ENCODE results near the gene GPSM3. TPM values are rescaled to one million over a fixed set of nuclear protein-coding genes. Genes with fewer than 3 reads are reported as not detected.
"Not testable (repeated sequence)": the region's sequence is repeated elsewhere in the genome, so short reads cannot be mapped to it uniquely, and the experiment has no call there.

GPSM3 gene
- polyA plus RNA-seq, 3 donors, result 10.0 to 12.9 (median 10.6) TPM

DNA sequence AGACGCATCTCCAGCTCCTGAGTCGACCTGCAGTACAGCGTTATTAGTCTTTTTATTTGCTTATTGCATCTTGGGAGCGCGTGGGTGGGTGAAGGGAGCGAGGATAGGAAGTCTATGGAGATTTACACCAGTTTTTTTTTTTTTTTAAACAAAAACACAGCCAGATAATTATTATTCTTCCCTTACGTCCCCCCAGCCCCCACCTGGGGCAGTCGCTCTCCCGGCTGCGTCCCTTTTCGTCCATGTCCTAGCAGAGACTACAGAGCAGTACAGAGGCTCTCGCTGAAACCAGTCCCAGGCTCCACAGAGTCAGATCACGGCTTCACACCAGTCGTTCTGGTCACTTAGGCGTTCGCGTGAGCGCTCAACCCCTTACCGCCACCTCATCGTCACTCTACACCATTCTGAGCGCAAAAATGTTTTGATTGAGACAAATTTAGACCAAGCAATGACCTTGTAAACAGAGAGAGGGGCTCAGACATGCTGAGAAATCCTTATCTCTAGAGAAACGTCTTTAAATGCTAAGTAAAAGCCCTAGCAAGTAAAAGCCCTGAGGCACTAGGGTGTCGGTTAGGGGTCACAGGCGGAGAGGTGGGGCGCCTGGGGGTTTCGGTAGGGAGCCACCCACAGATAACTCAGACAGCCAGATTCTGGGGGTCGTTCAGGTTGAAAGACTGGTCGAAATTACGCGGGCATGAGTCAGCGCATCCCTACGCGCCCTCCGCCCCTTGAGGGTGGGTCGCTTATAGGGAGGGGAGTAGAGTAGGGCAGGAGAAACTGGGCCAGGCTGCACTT lies 39.5 kb downstream of the GPSM3 start:
- DNase-seq, result peak; percentile 48

GRCh38 chr6:32151863-32152768 lies 40.3 kb downstream of the GPSM3 start, which contains the start of gene PRRT1:
PRRT1 (minus strand) TSS chr6:32151939; CDS start chr6:32151827, 112 bp downstream.
- no peak for DNase-seq

DNA sequence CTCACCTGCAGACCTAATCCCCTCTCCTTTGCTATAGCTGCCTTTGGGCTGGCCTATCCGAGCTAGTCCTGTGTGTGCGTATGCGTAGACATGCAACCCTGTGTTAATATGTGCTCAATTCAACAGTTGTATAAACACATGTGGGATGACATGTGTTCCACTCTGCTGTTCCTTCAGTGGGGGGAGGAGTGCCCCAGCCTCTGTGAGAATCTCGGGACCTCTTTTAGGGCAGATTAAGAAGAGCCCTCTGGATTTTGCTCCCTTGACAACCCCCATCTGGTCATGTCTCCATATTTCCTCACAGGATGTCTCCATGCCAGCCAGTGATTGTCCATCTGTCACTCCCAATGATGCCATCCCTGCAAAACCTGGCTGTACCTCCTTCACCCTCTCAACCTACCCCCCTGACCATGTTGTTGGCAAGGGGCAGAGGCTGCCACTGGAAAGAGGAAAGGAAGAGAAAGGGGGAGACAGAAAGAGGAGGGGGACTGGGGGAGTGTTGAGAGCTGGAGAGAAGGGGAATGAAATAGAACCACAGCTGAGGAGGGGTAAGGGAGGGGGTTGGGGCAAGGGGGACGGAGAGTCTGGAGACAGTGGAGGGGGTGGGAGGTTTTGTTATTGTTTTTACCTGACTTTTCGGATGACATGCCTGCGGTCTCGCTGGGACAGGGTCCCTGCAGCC lies 41.1 kb downstream of the GPSM3 start:
- DNase-seq, result no peak

GRCh38 chr6:32149932-32150870 lies 42.2 kb downstream of the GPSM3 start:
- DNase-seq, result no peak

DNA sequence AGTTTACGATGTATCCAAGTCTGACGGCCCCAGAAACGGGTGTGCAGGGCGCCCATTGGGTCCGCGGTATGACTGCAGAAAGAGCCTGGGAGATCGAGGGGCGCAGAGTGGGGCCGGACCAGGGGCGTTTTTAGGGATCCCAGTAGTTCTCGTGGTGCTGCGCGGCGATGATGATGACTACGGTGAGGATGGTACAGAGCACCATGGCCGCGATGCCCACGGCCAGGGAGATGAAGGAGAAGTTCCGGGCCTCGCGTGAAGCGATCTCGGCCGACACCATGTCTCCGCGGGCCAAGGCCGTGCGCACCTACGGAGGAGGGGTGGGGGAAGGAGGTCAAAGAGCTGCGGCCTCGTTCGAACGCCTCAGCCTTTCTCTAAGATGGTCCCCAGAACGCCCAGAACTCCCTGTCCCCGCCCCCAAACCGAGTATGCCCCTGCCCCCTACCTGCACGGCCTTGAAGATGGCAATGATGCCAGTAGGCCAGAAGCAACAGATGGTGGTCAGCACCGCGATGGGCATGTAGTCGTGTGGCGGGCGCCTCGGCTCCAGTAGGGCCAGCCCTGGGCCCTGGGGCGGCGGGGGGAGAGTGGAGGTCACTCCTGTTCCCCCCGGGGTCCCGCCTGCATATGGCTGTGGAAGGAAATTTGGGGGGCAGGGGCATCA lies 43.2 kb downstream of the GPSM3 start:
- DNase-seq, result no peak

GRCh38 chr6:32148289-32149091 lies 44.0 kb downstream of the GPSM3 start:
- DNase-seq, result peak; percentile 78

DNA sequence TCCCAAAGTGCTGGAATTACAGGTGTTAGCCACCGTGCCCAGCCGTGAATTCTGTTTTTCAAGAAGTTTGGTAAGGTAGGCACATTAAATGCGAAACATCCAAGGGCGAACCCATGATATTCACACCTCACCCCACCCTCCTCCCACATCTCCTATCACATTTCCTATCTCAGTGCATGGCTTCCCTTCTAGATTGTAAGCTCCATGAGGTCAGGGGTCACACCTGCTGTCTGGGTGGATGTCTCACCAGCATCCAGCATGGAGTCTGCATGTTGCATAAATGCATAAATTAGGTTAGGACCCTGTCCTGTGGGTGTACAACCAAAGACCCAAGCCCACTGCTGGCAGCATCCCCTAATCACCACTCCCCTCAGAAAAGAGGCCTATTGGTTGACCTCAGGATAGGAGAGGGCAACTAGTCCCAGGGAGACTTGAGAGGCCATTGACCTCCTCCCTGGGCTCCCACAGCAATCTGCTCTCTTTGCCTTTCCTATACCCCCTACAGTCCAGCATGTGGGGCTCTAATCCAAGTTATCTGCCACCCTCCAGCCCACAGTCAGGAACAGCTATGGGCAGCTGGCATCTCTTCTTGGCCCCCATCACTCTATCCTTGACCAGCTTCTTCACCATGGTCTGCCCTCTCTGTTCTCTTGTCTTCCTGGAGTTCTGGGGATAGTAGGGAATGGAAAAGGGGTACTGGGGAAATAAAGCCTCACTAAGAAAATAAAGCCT lies 44.9 kb downstream of the GPSM3 start:
- DNase-seq, result no peak

DNA sequence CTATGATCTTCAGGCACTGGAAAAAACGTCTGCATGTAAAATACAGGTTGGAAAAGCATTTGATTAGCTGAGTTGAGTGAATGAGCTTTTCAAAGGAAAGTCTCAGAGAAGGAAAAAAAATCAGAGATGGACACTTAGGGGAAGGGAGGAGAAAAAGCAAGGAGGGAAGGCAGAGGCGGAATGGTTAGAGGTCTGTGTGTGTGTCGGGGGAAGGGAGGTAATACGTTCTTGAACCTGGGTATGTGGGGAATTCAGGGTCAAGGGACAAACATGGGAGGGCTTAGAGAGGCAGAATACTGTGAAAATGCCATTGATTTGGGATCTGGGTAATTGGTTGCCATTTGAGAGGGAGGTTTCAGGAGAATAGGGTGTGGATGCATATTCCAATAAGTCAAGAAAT lies 45.8 kb downstream of the GPSM3 start:
- DNase-seq, result no peak

- DNase-seq, result no peak
Measured at GRCh38 chr6:32146287-32146686, 46.2 kb downstream of the GPSM3 start.

DNA sequence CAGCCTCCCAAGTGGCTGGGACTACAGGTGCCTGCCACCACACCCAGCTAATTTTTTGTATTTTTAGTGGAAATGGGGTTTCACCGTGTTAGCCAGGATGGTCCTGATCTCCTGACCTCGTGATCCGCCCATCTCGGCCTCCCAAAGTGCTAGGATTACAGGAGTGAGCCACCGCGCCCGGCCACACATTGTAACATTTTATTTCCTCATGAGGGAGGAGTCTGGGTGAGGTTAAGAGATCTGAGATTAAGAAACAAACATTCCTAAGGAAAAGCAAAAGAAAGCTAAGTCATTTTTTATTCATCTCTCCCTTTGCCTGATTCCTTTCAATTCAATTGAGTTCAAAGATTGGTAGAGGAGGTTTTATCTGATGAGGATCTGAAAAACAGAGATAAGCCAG lies 48.2 kb downstream of the GPSM3 start:
- not testable (repeated sequence) for DNase-seq

Other genes with a start within 250 kb of the GPSM3 start
- 1 to 10 TPM; 4.3 to 8.4 (median 6.5) TPM for gene CFB, start 246.5 kb downstream of the GPSM3 start, polyA plus RNA-seq (ENCODE audit: insufficient read length in 3 of 3)
- 100 to 1,000 TPM in 1 of 3 donors, 10 to 100 TPM in 2; 95.7 to 107 (median 95.8) TPM for gene NELFE, start 233.7 kb downstream of the GPSM3 start, polyA plus RNA-seq (ENCODE audit: insufficient read length in 3 of 3)
- 10 to 100 TPM; 49.2 to 54.8 (median 50.5) TPM for gene SKIC2, start 233.5 kb downstream of the GPSM3 start, polyA plus RNA-seq (ENCODE audit: insufficient read length in 3 of 3)
- gene DXO, start 220.5 kb downstream of the GPSM3 start, polyA plus RNA-seq (ENCODE audit: insufficient read length in 3 of 3), result 10 to 100 TPM; 33.8 to 37.2 (median 35.1) TPM
- gene C4A, start 210.6 kb downstream of the GPSM3 start, polyA plus RNA-seq (ENCODE audit: insufficient read length in 3 of 3), result 10 to 100 TPM; 13.7 to 26.8 (median 16.1) TPM
- gene C4B, start 177.8 kb downstream of the GPSM3 start, polyA plus RNA-seq (ENCODE audit: insufficient read length in 3 of 3), result 10 to 100 TPM; 21.3 to 27.5 (median 22.2) TPM
- 1 to 10 TPM in 2 of 3 donors, under 1 TPM in 1; 0.43 to 2.4 (median 1.8) TPM for gene CYP21A2, start 154.2 kb downstream of the GPSM3 start, polyA plus RNA-seq (ENCODE audit: insufficient read length in 3 of 3)
- 1 to 10 TPM; 4.3 to 5.6 (median 4.3) TPM for gene TNXB, start 83.3 kb downstream of the GPSM3 start, polyA plus RNA-seq (ENCODE audit: insufficient read length in 3 of 3)
- 100 to 1,000 TPM in 1 of 3 donors, 10 to 100 TPM in 2; 89.8 to 114 (median 96.6) TPM for gene ATF6B, start 64.4 kb downstream of the GPSM3 start, polyA plus RNA-seq (ENCODE audit: insufficient read length in 3 of 3)
- 1 to 10 TPM; 7.9 to 9.4 (median 9.2) TPM for gene FKBPL, start 62.4 kb downstream of the GPSM3 start, polyA plus RNA-seq (ENCODE audit: insufficient read length in 3 of 3)
- 1 to 10 TPM; 2.2 to 3.9 (median 2.8) TPM for gene PRRT1, start 40.7 kb downstream of the GPSM3 start, polyA plus RNA-seq (ENCODE audit: insufficient read length in 3 of 3)
- gene PPT2, start 38.5 kb downstream of the GPSM3 start, polyA plus RNA-seq (ENCODE audit: insufficient read length in 3 of 3), result 10 to 100 TPM; 34.4 to 56.0 (median 44.0) TPM
- 10 to 100 TPM; 24.9 to 42.0 (median 35.8) TPM for gene EGFL8, start 28.0 kb downstream of the GPSM3 start, polyA plus RNA-seq (ENCODE audit: insufficient read length in 3 of 3)
- gene AGPAT1, start 16.6 kb downstream of the GPSM3 start, polyA plus RNA-seq (ENCODE audit: insufficient read length in 3 of 3), result 100 to 1,000 TPM; 108 to 122 (median 116) TPM
- gene RNF5, start 14.2 kb downstream of the GPSM3 start, polyA plus RNA-seq (ENCODE audit: insufficient read length in 3 of 3), result 100 to 1,000 TPM in 2 of 3 donors, 10 to 100 TPM in 1; 95.0 to 110 (median 110) TPM
- 10 to 100 TPM; 18.7 to 27.0 (median 26.8) TPM for gene AGER, start 8.4 kb downstream of the GPSM3 start, polyA plus RNA-seq (ENCODE audit: insufficient read length in 3 of 3)
- gene PBX2, start 2.4 kb downstream of the GPSM3 start, polyA plus RNA-seq (ENCODE audit: insufficient read length in 3 of 3), result 100 to 1,000 TPM; 180 to 191 (median 190) TPM
- 10 to 100 TPM; 17.4 to 30.0 (median 24.5) TPM for gene NOTCH4, start 31.4 kb upstream of the GPSM3 start, polyA plus RNA-seq (ENCODE audit: insufficient read length in 3 of 3)
- gene TSBP1, start 179.3 kb upstream of the GPSM3 start, polyA plus RNA-seq (ENCODE audit: insufficient read length in 3 of 3), result under 1 TPM; 0.11 to 0.74 (median 0.17) TPM
- gene BTNL2, start 214.5 kb upstream of the GPSM3 start, polyA plus RNA-seq (ENCODE audit: insufficient read length in 3 of 3), result 1 to 10 TPM; 1.4 to 3.9 (median 3.4) TPM
- gene HLA-DRA, start 247.2 kb upstream of the GPSM3 start, polyA plus RNA-seq (ENCODE audit: insufficient read length in 3 of 3), result 10 to 100 TPM; 45.8 to 74.9 (median 58.4) TPM

All from renal pelvis (tissue), 4 donors.